PFSK-1 (cell line): ENCODE results near the gene AKR7A3.

Experiments
- FOXP2 ChIP-seq: optimal IDR thresholded peaks from 2 replicates; pipeline ENCODE3; 2011; ENCODE audit warnings: borderline replicate concordance, control low read depth, inconsistent platforms; ENCODE audit not compliant: insufficient read depth; ENCODE audit errors: extremely low read length, extremely low read depth
- POLR2AphosphoS5 ChIP-seq: IDR thresholded peaks from 2 replicates; pipeline ENCODE4 v1.6.1; 2012; ENCODE audit warnings: low read depth, mild to moderate bottlenecking, control low read depth, low read length, moderate library complexity
- REST ChIP-seq, 2 experiments: IDR thresholded peaks; 2 replicates each; pipeline versions ENCODE4 v1.6.1 to v1.8.0; 2011 to 2012; ENCODE audit warnings: low read depth in 2 of 2, low read length in 2 of 2, control low read depth in 1 of 2, inconsistent platforms in 1 of 2, mild to moderate bottlenecking in 1 of 2, moderate library complexity in 1 of 2; ENCODE audit not compliant: insufficient read depth in 1 of 2
- SIN3A ChIP-seq: IDR thresholded peaks from 2 replicates; pipeline ENCODE4 v1.6.1; 2012; ENCODE audit warnings: mild to moderate bottlenecking, low read length, moderate library complexity, borderline replicate concordance; ENCODE audit not compliant: insufficient read depth
- TAF1 ChIP-seq: IDR thresholded peaks from 2 replicates; pipeline ENCODE4 v1.6.1; 2012; ENCODE audit warnings: low read length, control low read depth, borderline replicate concordance; ENCODE audit not compliant: insufficient read depth

The AKR7A3 gene

GRCh38 chr1:19287436-19288185 is 959 bp downstream of the AKR7A3 start:
- TF ChIP-seq POLR2AphosphoS5: no peak
- no peak for TF ChIP-seq FOXP2
- TF ChIP-seq TAF1: no peak
- TF ChIP-seq SIN3A: no peak
- no peak for TF ChIP-seq REST (IDR thresholded peaks at IDR 0.05; ENCODE audit: insufficient read depth in 1 of 2, low read depth in 2 of 2, low read length in 2 of 2)

- TF ChIP-seq REST (IDR thresholded peaks at IDR 0.05; ENCODE audit: insufficient read depth in 1 of 2, low read depth in 2 of 2, low read length in 2 of 2) (no peak), FOXP2 (no peak), SIN3A (no peak)
Observed at GRCh38 chr1:19284881-19285280, 3.7 kb downstream of the AKR7A3 start.

GRCh38 chr1:19283891-19284290 is 4.7 kb downstream of the AKR7A3 start:
- TF ChIP-seq SIN3A (no peak), REST (IDR thresholded peaks at IDR 0.05; ENCODE audit: insufficient read depth in 1 of 2, low read depth in 2 of 2, low read length in 2 of 2) (no peak), POLR2AphosphoS5 (no peak), TAF1 (no peak), FOXP2 (no peak)

- no peak for TF ChIP-seq POLR2AphosphoS5
- no peak for TF ChIP-seq FOXP2
- no peak for TF ChIP-seq TAF1
Observed at GRCh38 chr1:19274636-19275035, 13.9 kb downstream of the AKR7A3 start.

GRCh38 chr1:19273106-19273843 is 15.3 kb downstream of the AKR7A3 start:
- TF ChIP-seq FOXP2 (no peak), POLR2AphosphoS5 (no peak), SIN3A (no peak), TAF1 (no peak), REST (IDR thresholded peaks at IDR 0.05; ENCODE audit: insufficient read depth in 1 of 2, low read depth in 2 of 2, low read length in 2 of 2) (no peak)
